ENCODE results near the gene PPP1R36.

- TF ChIP-seq CTCF (IDR thresholded peaks at IDR 0.05 in 4 of 5, conservative IDR thresholded peaks at IDR 0.05 in 1 of 5) (no peak), POLR2A (IDR thresholded peaks at IDR 0.05) (no peak)
Observed at GRCh38 chr14:64556526-64556925, 6.8 kb downstream of the PPP1R36 start.

Measured in gastrocnemius medialis (tissue), 4 donors.